ENCODE data around the gene ACIN1. TPM values are rescaled to one million over a fixed set of nuclear protein-coding genes. Genes with fewer than 3 reads are reported as not detected.
A peak's percentile ranks its signal among the peaks of the same experiment; 100 is the strongest.

The ACIN1 gene
- total and polyA plus RNA-seq, 10 donors, result 59.2 to 228 (median 186) TPM

GRCh38 chr14:23120541-23121251 lies 25.8 kb upstream of the ACIN1 start:
- Histone ChIP-seq H3K9me3 (no peaks in the 10 kb centered on the region), H3K27ac (peak overlapping the region; percentile 70 to 89 (median 78)), H3K36me3 (no peaks in the 10 kb centered on the region), H3K4me1 (peaks cover 16 to 70% (median 44%) of the 10 kb centered on the region in 6 donors), H3K4me3 (peak overlapping the region in 1 of 8 donors; percentile 36), H3K27me3 (replicated peaks in 1 of 7) (no peaks in the 10 kb centered on the region)
- peak; percentile 95 for DNase-seq
- intact Hi-C loops (cut with DNase I; ENCODE audit: low total_unique reads), result loop anchor here (2.0 to 10.0 kb wide), 2 partner anchors 66 to 174 kb away; no protein-coding TSS in a partner anchor
- 9 to 16% (median 12%) methylated on average over 9 of the region's 9 CpGs for WGBS, 5 donors
- peak; percentile 64 to 67 (median 64) for TF ChIP-seq POLR2AphosphoS5 (IDR thresholded peaks at IDR 0.05)
- TF ChIP-seq POLR2A (IDR thresholded peaks at IDR 0.05), result no peak
- TF ChIP-seq CTCF (IDR thresholded peaks at IDR 0.05 in 8 of 11, conservative IDR thresholded peaks at IDR 0.05 in 3 of 11), result peak; percentile 97 to 100 (median 99)

GRCh38 chr14:23119363-23120327 lies 24.7 kb upstream of the ACIN1 start:
- no peaks in the 10 kb centered on the region for H3K36me3 ChIP-seq
- peak overlapping the region; percentile 70 to 89 (median 78) for H3K27ac ChIP-seq
- WGBS, 5 donors, result 35 to 57% (median 49%) methylated on average over 16 of the region's 16 CpGs
- peak; percentile 85 for DNase-seq
- peaks cover 0 to 3% (median 0%) of the 10 kb centered on the region in 7 donors for H3K27me3 ChIP-seq (replicated peaks in 1 of 7)
- H3K4me3 ChIP-seq, result peak overlapping the region in 3 of 8 donors; percentile 13 to 36 (median 20)
- no peaks in the 10 kb centered on the region for H3K9me3 ChIP-seq
- H3K4me1 ChIP-seq, result peaks cover 16 to 80% (median 47%) of the 10 kb centered on the region in 6 donors
- TF ChIP-seq POLR2A (IDR thresholded peaks at IDR 0.05) (no peak), POLR2AphosphoS5 (IDR thresholded peaks at IDR 0.05) (peak; percentile 38 to 59 (median 52)), CTCF (IDR thresholded peaks at IDR 0.05 in 8 of 11, conservative IDR thresholded peaks at IDR 0.05 in 3 of 11) (no peak)
- intact Hi-C loops (cut with DNase I; ENCODE audit: low total_unique reads), result loop anchor here (2.0 to 10.0 kb wide), 2 partner anchors 67 to 175 kb away; no protein-coding TSS in a partner anchor

- peak; percentile 79 for DNase-seq
- H3K27me3 ChIP-seq (replicated peaks in 1 of 7), result peaks cover 0 to 7% (median 0%) of the 10 kb centered on the region in 7 donors
Measured at GRCh38 chr14:23118506-23119362, 23.8 kb upstream of the ACIN1 start, which contains the start of gene CEBPE. CEBPE (minus strand) TSS chr14:23119255; CDS start chr14:23119091, 164 bp downstream.

More at GRCh38 chr14:23118506-23119362, 23.8 kb upstream of the ACIN1 start, which contains the start of gene CEBPE:
- no peak for TF ChIP-seq POLR2AphosphoS5 (IDR thresholded peaks at IDR 0.05)
- no peak for TF ChIP-seq CTCF (IDR thresholded peaks at IDR 0.05 in 8 of 11, conservative IDR thresholded peaks at IDR 0.05 in 3 of 11)
- peak within 1 kb of the TSS in 4 of 8 donors; percentile 5 to 36 (median 16) for H3K4me3 ChIP-seq
- peak within 1 kb of the TSS; percentile 70 to 89 (median 78) for H3K27ac ChIP-seq
- no peaks in the 10 kb centered on the region for H3K9me3 ChIP-seq
- H3K4me1 ChIP-seq, result peaks cover 16 to 88% (median 51%) of the 10 kb centered on the region in 6 donors
- H3K36me3 ChIP-seq, result no peaks in the 10 kb centered on the region
- intact Hi-C loops (cut with DNase I; ENCODE audit: low total_unique reads), result no loop called here
- WGBS, 5 donors, result 52 to 83% (median 66%) methylated on average over 20 to 32 of the region's 32 CpGs

Data from spleen (tissue), 11 donors.